Stimulated activated CD8-positive, alpha-beta memory T cell treated with anti-CD3 and anti-CD28 coated beads, Interleukin-2, amount 100 ng/mL, for 1 hour (primary cell): Measurements from ENCODE around the gene FUBP3.
"Not testable (repeated sequence)": the region's sequence is repeated elsewhere in the genome, so short reads cannot be mapped to it uniquely, and the experiment has no call there.

Experiments
- DNase-seq, 2 donors: peaks; one replicate each; pipeline ENCODE4 v3.0.0-alpha.2; 2020; ENCODE audit warnings: low read depth in 2 of 2

Gene FUBP3

GRCh38 chr9:130682421-130683121 is 103.2 kb downstream of the FUBP3 start:
- peak in 1 of 2 donors; percentile 35 for DNase-seq

- no peak for DNase-seq
Observed at GRCh38 chr9:130685104-130685503, 105.7 kb downstream of the FUBP3 start.

GRCh38 chr9:130685945-130686344 is 106.6 kb downstream of the FUBP3 start:
- DNase-seq = not testable (repeated sequence)

GRCh38 chr9:130687615-130688014 is 108.2 kb downstream of the FUBP3 start:
- no peak for DNase-seq
